HepG2 (cell line): ENCODE results near the gene CIAO2B. TPM values are rescaled to one million over a fixed set of nuclear protein-coding genes. Genes with fewer than 3 reads are reported as not detected.
A peak's percentile ranks its signal among the peaks of the same experiment; 100 is the strongest.

ENCODE experiments used
- CEBPZ ChIP-seq: IDR thresholded peaks from 2 replicates; pipeline ENCODE4 v1.6.1; 2012; ENCODE audit warnings: low read length, improper control_type of control experiment
- EP300 ChIP-seq, 3 experiments: sonication (generic) in 1 of 3; formaldehyde crosslinking in 1 of 3; IDR thresholded peaks; 2 replicates each; pipeline versions ENCODE4 v1.5.1 to v1.6.1; 2011 to 2020; ENCODE audit warnings: low read depth in 2 of 3, low read length in 2 of 3, borderline replicate concordance in 1 of 3, improper control_type of control experiment in 1 of 3, mild to moderate bottlenecking in 1 of 3, missing genetic modification reagents in 1 of 3, moderate library complexity in 1 of 3
- FOXK2 ChIP-seq: fragments of 450-650 bp; IDR thresholded peaks from 2 replicates; pipeline ENCODE4 v1.6.1; 2016
- GLI4 ChIP-seq: sonication (generic); formaldehyde crosslinking; IDR thresholded peaks from 2 replicates; pipeline ENCODE4 v1.5.1; 2020; ENCODE audit warnings: missing genetic modification reagents, mild to moderate bottlenecking, moderate library complexity, borderline replicate concordance
- GZF1 ChIP-seq: sonication (generic); formaldehyde crosslinking; IDR thresholded peaks from 2 replicates; pipeline ENCODE4 v1.5.1; 2020; ENCODE audit warnings: mild to moderate bottlenecking, missing genetic modification reagents
- KAT7 ChIP-seq: IDR thresholded peaks from 2 replicates; pipeline ENCODE4 v1.6.1; 2018; ENCODE audit warnings: borderline replicate concordance, missing compliant biosample characterization
- NR2F1 ChIP-seq, 2 experiments: fragments of 450-650 bp in 1 of 2; formaldehyde crosslinking in 1 of 2; IDR thresholded peaks; 2 replicates each; pipeline versions ENCODE4 v1.5.0 to v1.6.1; 2016 to 2020; ENCODE audit warnings: mild to moderate bottlenecking in 1 of 2, missing compliant biosample characterization in 1 of 2, missing genetic modification reagents in 1 of 2, moderate library complexity in 1 of 2
- RBFOX2 ChIP-seq: fragments of 200-400 bp; formaldehyde crosslinking; IDR thresholded peaks from 2 replicates; pipeline ENCODE4 v1.6.1; 2017; ENCODE audit warnings: low read depth, mild to moderate bottlenecking, low read length
- RBM39 ChIP-seq: fragments of 200-400 bp; formaldehyde crosslinking; IDR thresholded peaks from one replicate; pipeline ENCODE4 v1.6.1; 2018; ENCODE audit warnings: antibody characterized with exemption, mild to moderate bottlenecking, low read depth, low read length; ENCODE audit not compliant: poor library complexity, severe bottlenecking
- RNF2 ChIP-seq: fragments of 450-650 bp; conservative IDR thresholded peaks from 2 replicates; pipeline ENCODE4 v1.6.1; 2016; ENCODE audit warnings: low read depth
- SALL1 ChIP-seq: sonication (generic); formaldehyde crosslinking; IDR thresholded peaks from 2 replicates; pipeline ENCODE4 v1.8.0; 2022; ENCODE audit warnings: mild to moderate bottlenecking, missing genetic modification reagents
- SIN3B ChIP-seq: fragments of 150-350 bp; IDR thresholded peaks from 2 replicates; pipeline ENCODE4 v1.6.1; 2014; ENCODE audit warnings: low read length
- SSRP1 ChIP-seq: IDR thresholded peaks from 2 replicates; pipeline ENCODE4 v1.6.1; 2016; ENCODE audit warnings: control low read depth
- THRA ChIP-seq: sonication (generic); formaldehyde crosslinking; IDR thresholded peaks from 2 replicates; pipeline ENCODE4 v1.4.0; 2020; ENCODE audit warnings: missing genetic modification reagents, borderline replicate concordance
- U2AF1 ChIP-seq: fragments of 200-400 bp; formaldehyde crosslinking; optimal IDR thresholded peaks from 2 replicates; pipeline ENCODE3; 2017; ENCODE audit warnings: mild to moderate bottlenecking, low read depth, low read length
- ZBTB39 ChIP-seq: sonication (generic); formaldehyde crosslinking; IDR thresholded peaks from 2 replicates; pipeline ENCODE4 v1.5.0; 2020; ENCODE audit warnings: missing genetic modification reagents
- ZFX ChIP-seq: sonication (generic); formaldehyde crosslinking; IDR thresholded peaks from 2 replicates; pipeline ENCODE4 v1.4.0; 2020; ENCODE audit warnings: mild to moderate bottlenecking, low read depth, missing genetic modification reagents, moderate library complexity
- ZNF3 ChIP-seq: IDR thresholded peaks from 2 replicates; pipeline ENCODE4 v1.7.0; 2017; ENCODE audit warnings: inconsistent platforms
- ZNF589 ChIP-seq: sonication (generic); formaldehyde crosslinking; conservative IDR thresholded peaks from 2 replicates; pipeline ENCODE4 v1.8.0; 2022; ENCODE audit warnings: mild to moderate bottlenecking, moderate library complexity, missing genetic modification reagents
- ZNF678 ChIP-seq: sonication (generic); formaldehyde crosslinking; IDR thresholded peaks from 2 replicates; pipeline ENCODE4 v1.4.0; 2020; ENCODE audit warnings: mild to moderate bottlenecking, missing genetic modification reagents
- ZNF709 ChIP-seq: sonication (generic); formaldehyde crosslinking; IDR thresholded peaks from 2 replicates; pipeline ENCODE4 v1.5.0; 2020; ENCODE audit warnings: mild to moderate bottlenecking, missing genetic modification reagents
- ZNF790 ChIP-seq: sonication (generic); formaldehyde crosslinking; IDR thresholded peaks from 2 replicates; pipeline ENCODE4 v1.8.0; 2022; ENCODE audit warnings: missing genetic modification reagents, mild to moderate bottlenecking, borderline replicate concordance
- polyA plus RNA-seq, 8 experiments: library from polyadenylated mRNA; depleted of rRNA in 3 of 8; stranded (reverse) in 7 of 8; unstranded in 1 of 8; fragments of >200 nt; fragmentation: Illumina TruSeq in 4 of 8; extraction: Trizol in 4 of 8; gene quantifications; 2 replicates each; pipeline versions ENCODE4 v1.2.1 to v1.2.3, GENCODE V29; 2011 to 2016; ENCODE audit warnings: low read depth in 4 of 8, missing spikeins in 1 of 8, mixed read lengths in 1 of 8; ENCODE audit not compliant: insufficient read depth in 1 of 8
- total RNA-seq, 5 experiments: library from RNA; depleted of rRNA; stranded (reverse); fragments of >200 nt; fragmentation: Illumina TruSeq; extraction: Trizol; gene quantifications; 2 replicates each; pipeline ENCODE4 v1.2.3, GENCODE V29; 2016; ENCODE audit warnings: low read depth in 1 of 5

Gene CIAO2B
- total and polyA plus RNA-seq, 2 of the 13 experiments (the other 11 are each of a cell fraction or from before 2014, with no cell fraction given), result 157 to 293 TPM

GRCh38 chr16:66934138-66934838 lies at the start of gene CIAO2B (continued):
- peak; percentile 92 for TF ChIP-seq KAT7 (CRISPR knock-in tag)
- peak; percentile 78; the same call in 1 of the 2 replicates for TF ChIP-seq SIN3B
- TF ChIP-seq SALL1 (CRISPR knock-in tag), result peak; percentile 93
- no peak for TF ChIP-seq CEBPZ
- TF ChIP-seq GZF1 (CRISPR knock-in tag), result peak; percentile 87; the same call in 1 of the 2 replicates
- TF ChIP-seq ZBTB39, result no peak
- TF ChIP-seq ZNF3 (CRISPR knock-in tag), result no peak
- peak; percentile 99 for TF ChIP-seq ZFX (CRISPR knock-in tag)
- TF ChIP-seq EP300 (IDR thresholded peaks at IDR 0.05; ENCODE audit: low read depth in 2 of 2, low read length in 2 of 2), result peak; percentile 22 to 61; a peak in 2 of 4 replicates
- no peak for TF ChIP-seq EP300 (CRISPR knock-in tag; IDR thresholded peaks at IDR 0.05; ENCODE audit: borderline replicate concordance)
- TF ChIP-seq ZNF790, result peak; percentile 97
- TF ChIP-seq THRA (CRISPR knock-in tag), result peak; percentile 69; the same call in 1 of the 2 replicates
- 0 out of 4 replicates have a peak, but pooled peaks of 1 of the 2 experiments have one; percentile 14 for TF ChIP-seq NR2F1 (CRISPR knock-in tag; IDR thresholded peaks at IDR 0.05)
- peak; percentile 84 for TF ChIP-seq RNF2
- 0 out of 2 replicates have a peak, but pooled peaks have one; percentile 50 for TF ChIP-seq SSRP1 (CRISPR knock-in tag)
- TF ChIP-seq ZNF678, result no peak
- peak; percentile 95; the same call in 1 of the 2 replicates for TF ChIP-seq ZNF589 (CRISPR knock-in tag)
- TF ChIP-seq U2AF1, result peak; percentile 53
- peak; percentile 86 for TF ChIP-seq RBM39
- peak; percentile 98 for TF ChIP-seq RBFOX2
- peak; percentile 74; the same call in 1 of the 2 replicates for TF ChIP-seq GLI4
- TF ChIP-seq FOXK2, result no peak
- peak; percentile 96 for TF ChIP-seq ZNF709 (CRISPR knock-in tag)
